Measurements from ENCODE around the gene PRR7. TPM values are rescaled to one million over a fixed set of nuclear protein-coding genes. Genes with fewer than 3 reads are reported as not detected.

The PRR7 gene
- total and polyA plus RNA-seq, 4 donors: 0.17 to 1.4 (median 0.49) TPM

GRCh38 chr5:177427211-177427822, 19.3 kb upstream of the PRR7 start (continued):
- no peak for TF ChIP-seq ZBTB33 (IDR thresholded peaks at IDR 0.05)
- no peak for TF ChIP-seq HNF4G (IDR thresholded peaks at IDR 0.05)
- no peak for TF ChIP-seq HNF4A (conservative IDR thresholded peaks at IDR 0.05)
- no peak for TF ChIP-seq EGR1 (IDR thresholded peaks at IDR 0.05; ENCODE audit: low read depth in 2 of 2)
- no peak for TF ChIP-seq CTCF (IDR thresholded peaks at IDR 0.05; ENCODE audit: low read depth, low read length, missing input control)
- TF ChIP-seq FOXA1 (IDR thresholded peaks at IDR 0.05): no peak
- no peak for TF ChIP-seq JUND (IDR thresholded peaks at IDR 0.05)
- TF ChIP-seq RXRA (IDR thresholded peaks at IDR 0.05): no peak

- Histone ChIP-seq H3K4me3 (ENCODE audit: low read depth in 1 of 3, low read length in 3 of 3) (no peak overlapping the region), H3K36me3 (ENCODE audit: control insufficient read depth in 4 of 4, insufficient read depth in 3 of 4, low read depth in 1 of 4, low read length in 3 of 4) (peaks cover 0 to 3% (median 0%) of the 10 kb centered on the region in 4 donors), H3K27me3 (ENCODE audit: control insufficient read depth in 4 of 4, insufficient read depth in 4 of 4, low read length in 3 of 4) (no peaks in the 10 kb centered on the region), H3K4me1 (ENCODE audit: control insufficient read depth in 4 of 4, insufficient read depth in 4 of 4, low read length in 3 of 4) (peaks cover 3 to 25% (median 17%) of the 10 kb centered on the region in 4 donors), H3K9me3 (ENCODE audit: control insufficient read depth in 4 of 4, low read length in 3 of 4) (no peaks in the 10 kb centered on the region), H3K9ac (ENCODE audit: low read depth in 1 of 2, low read length in 2 of 2) (peak overlapping the region in 1 of 2 donors; percentile 31), H3K27ac (ENCODE audit: low read depth in 1 of 2, low read length in 2 of 2) (peak overlapping the region; percentile 63 to 73)
- TF ChIP-seq HNF4A (conservative IDR thresholded peaks at IDR 0.05) (no peak), HNF4G (IDR thresholded peaks at IDR 0.05) (no peak), NR2F2 (IDR thresholded peaks at IDR 0.05) (no peak), FOXA1 (IDR thresholded peaks at IDR 0.05) (no peak), JUND (IDR thresholded peaks at IDR 0.05) (no peak), SP1 (IDR thresholded peaks at IDR 0.05) (no peak), RXRA (IDR thresholded peaks at IDR 0.05) (no peak), YY1 (IDR thresholded peaks at IDR 0.05) (no peak), TAF1 (conservative IDR thresholded peaks at IDR 0.05) (no peak), ATF3 (IDR thresholded peaks at IDR 0.05) (no peak), MAX (IDR thresholded peaks at IDR 0.05) (no peak), FOXA2 (IDR thresholded peaks at IDR 0.05) (no peak), EGR1 (IDR thresholded peaks at IDR 0.05; ENCODE audit: low read depth in 2 of 2) (no peak), RAD21 (IDR thresholded peaks at IDR 0.05) (no peak), ZBTB33 (IDR thresholded peaks at IDR 0.05) (no peak), CTCF (IDR thresholded peaks at IDR 0.05; ENCODE audit: low read depth, low read length, missing input control) (no peak)
- 81% methylated on average over 11 of the region's 11 CpGs for WGBS
- DNase-seq (ENCODE audit: low spot score): peak; percentile 79
Measured at GRCh38 chr5:177427919-177428573, 18.6 kb upstream of the PRR7 start.

Measured in liver (tissue), 9 donors.